NCI-H1930 (cell line): Measurements from ENCODE around the gene MYO1F.
"Not testable (repeated sequence)": the region's sequence is repeated elsewhere in the genome, so short reads cannot be mapped to it uniquely, and the experiment has no call there.

Experiments
- DNase-seq, 2 experiments: peaks; one replicate each; lab custom pipeline; 2025; lab: John Stamatoyannopoulos, UW

MYO1F gene

GRCh38 chr19:8577247-8577646 is at the start of gene MYO1F:
Gene MYO1F (minus strand): TSS chr19:8577442. CDS start chr19:8577309, 133 bp downstream.
- no peak for DNase-seq

GRCh38 chr19:8626842-8627241 is 49.6 kb upstream of the MYO1F start:
- no peak for DNase-seq

GRCh38 chr19:8622886-8623285 is 45.6 kb upstream of the MYO1F start:
- not testable (repeated sequence) for DNase-seq

- DNase-seq = no peak
These were observed 41.5 kb upstream of the MYO1F start for GRCh38 chr19:8618751-8619150.

- no peak for DNase-seq
These were observed 40.7 kb upstream of the MYO1F start for GRCh38 chr19:8617984-8618383.

GRCh38 chr19:8617325-8617724 is 40.1 kb upstream of the MYO1F start:
- DNase-seq = not testable (repeated sequence)

GRCh38 chr19:8616861-8617260 is 39.6 kb upstream of the MYO1F start:
- DNase-seq = no peak

GRCh38 chr19:8615813-8616596 is 38.8 kb upstream of the MYO1F start:
- DNase-seq = no peak

- no peak for DNase-seq
These were observed 37.8 kb upstream of the MYO1F start for GRCh38 chr19:8615024-8615423.

- DNase-seq = no peak
These were observed 37.2 kb upstream of the MYO1F start for GRCh38 chr19:8614455-8614854.

- DNase-seq = no peak
These were observed 35.5 kb upstream of the MYO1F start for GRCh38 chr19:8612807-8613171.

GRCh38 chr19:8611877-8612806 is 34.9 kb upstream of the MYO1F start:
- no peak for DNase-seq

- no peak for DNase-seq
These were observed 34.2 kb upstream of the MYO1F start for GRCh38 chr19:8611391-8611876.

GRCh38 chr19:8610936-8611300 is 33.7 kb upstream of the MYO1F start:
- DNase-seq = no peak

- no peak for DNase-seq
These were observed 33.0 kb upstream of the MYO1F start, which contains the start of gene ADAMTS10 for GRCh38 chr19:8610041-8610935. Gene ADAMTS10 (minus strand): TSS chr19:8610715. CDS start chr19:8605710, 5,005 bp downstream.

GRCh38 chr19:8609279-8610040 is 32.2 kb upstream of the MYO1F start:
- DNase-seq = no peak

GRCh38 chr19:8608941-8609278 is 31.7 kb upstream of the MYO1F start:
- DNase-seq = no peak

- DNase-seq = no peak
These were observed 30.1 kb upstream of the MYO1F start for GRCh38 chr19:8607386-8607785.

GRCh38 chr19:8605514-8605913 is 28.3 kb upstream of the MYO1F start:
- no peak for DNase-seq

- DNase-seq = no peak
These were observed 24.6 kb upstream of the MYO1F start for GRCh38 chr19:8601796-8602195.

- DNase-seq = no peak
These were observed 23.6 kb upstream of the MYO1F start for GRCh38 chr19:8600816-8601215.
